ENCODE results near the gene KLHL3. TPM values are rescaled to one million over a fixed set of nuclear protein-coding genes. Genes with fewer than 3 reads are reported as not detected.

The KLHL3 gene
- total RNA-seq, 1 experiment from 2014 or later = 16.9 TPM

- intact Hi-C loops (cut with micrococcal nuclease; ENCODE audit: unreplicated experiment) = no loop called here
- BruUV-seq (replicated peaks) = no TSS peak
- CTCF ChIA-PET = interaction anchor here (0.6 kb wide), 2 partner anchors 127 to 583 kb away, joined by 5 to 8 read pairs; no protein-coding TSS in a partner anchor
- Mint-ChIP-seq H3K4me3 (ENCODE audit: low read depth, unreplicated experiment) (no peak overlapping the region), H3K4me1 (ENCODE audit: low read depth, unreplicated experiment) (no peaks in the 10 kb centered on the region), H3K36me3 (ENCODE audit: insufficient read depth, unreplicated experiment) (no peaks in the 10 kb centered on the region), H3K27ac (ENCODE audit: unreplicated experiment) (no peak overlapping the region), H3K9me3 (ENCODE audit: low read depth, unreplicated experiment) (no peaks in the 10 kb centered on the region), H3K27me3 (ENCODE audit: unreplicated experiment) (peaks cover 13% of the 10 kb centered on the region)
- no peak for TF ChIP-seq CTCF (IDR thresholded peaks at IDR 0.05; ENCODE audit: unreplicated experiment)
- DNase-seq = no peak
Observed at GRCh38 chr5:137615171-137615775, 120.6 kb downstream of the KLHL3 start.

GRCh38 chr5:137613554-137614265, 122.2 kb downstream of the KLHL3 start:
- H3K4me3 Mint-ChIP-seq (ENCODE audit: low read depth, unreplicated experiment) = no peak overlapping the region
- no peak overlapping the region for H3K27ac Mint-ChIP-seq (ENCODE audit: unreplicated experiment)
- intact Hi-C loops (cut with micrococcal nuclease; ENCODE audit: unreplicated experiment) = no loop called here
- CTCF ChIA-PET = no interaction called here
- H3K9me3 Mint-ChIP-seq (ENCODE audit: low read depth, unreplicated experiment) = no peaks in the 10 kb centered on the region
- H3K27me3 Mint-ChIP-seq (ENCODE audit: unreplicated experiment) = peaks cover 29% of the 10 kb centered on the region
- H3K4me1 Mint-ChIP-seq (ENCODE audit: low read depth, unreplicated experiment) = no peaks in the 10 kb centered on the region
- TF ChIP-seq CTCF (IDR thresholded peaks at IDR 0.05; ENCODE audit: unreplicated experiment) = no peak
- BruUV-seq (replicated peaks) = no TSS peak
- no peak for DNase-seq
- no peaks in the 10 kb centered on the region for H3K36me3 Mint-ChIP-seq (ENCODE audit: insufficient read depth, unreplicated experiment)

- Mint-ChIP-seq H3K9me3 (ENCODE audit: low read depth, unreplicated experiment) (no peaks in the 10 kb centered on the region), H3K27ac (ENCODE audit: unreplicated experiment) (no peak overlapping the region), H3K4me3 (ENCODE audit: low read depth, unreplicated experiment) (no peak overlapping the region), H3K27me3 (ENCODE audit: unreplicated experiment) (peaks cover 40% of the 10 kb centered on the region), H3K4me1 (ENCODE audit: low read depth, unreplicated experiment) (no peaks in the 10 kb centered on the region), H3K36me3 (ENCODE audit: insufficient read depth, unreplicated experiment) (peaks cover 4% of the 10 kb centered on the region)
- no peak for TF ChIP-seq CTCF (IDR thresholded peaks at IDR 0.05; ENCODE audit: unreplicated experiment)
- CTCF ChIA-PET = no interaction called here
- no TSS peak for BruUV-seq (replicated peaks)
- intact Hi-C loops (cut with micrococcal nuclease; ENCODE audit: unreplicated experiment) = no loop called here
- DNase-seq = no peak
Observed at GRCh38 chr5:137612576-137612975, 123.3 kb downstream of the KLHL3 start.

- BruUV-seq (replicated peaks) = no TSS peak
- Mint-ChIP-seq H3K27me3 (ENCODE audit: unreplicated experiment) (peaks cover 47% of the 10 kb centered on the region), H3K27ac (ENCODE audit: unreplicated experiment) (no peak overlapping the region), H3K36me3 (ENCODE audit: insufficient read depth, unreplicated experiment) (peaks cover 4% of the 10 kb centered on the region), H3K4me1 (ENCODE audit: low read depth, unreplicated experiment) (no peaks in the 10 kb centered on the region), H3K4me3 (ENCODE audit: low read depth, unreplicated experiment) (no peak overlapping the region), H3K9me3 (ENCODE audit: low read depth, unreplicated experiment) (no peaks in the 10 kb centered on the region)
- intact Hi-C loops (cut with micrococcal nuclease; ENCODE audit: unreplicated experiment) = no loop called here
- TF ChIP-seq CTCF (IDR thresholded peaks at IDR 0.05; ENCODE audit: unreplicated experiment) = no peak
- CTCF ChIA-PET = no interaction called here
- DNase-seq = no peak
Observed at GRCh38 chr5:137611794-137612435, 124.0 kb downstream of the KLHL3 start.
